BE2C (cell line): ENCODE results near the gene KANK3.

Experiments
- DNase-seq: peaks from one replicate; pipeline ENCODE4 v3.0.0-alpha.2; 2020
- H3K27me3 ChIP-seq: fragments of 250-450 bp; sonication (Bioruptor Pico); 2 replicates; pipeline ENCODE4 v1.5.1; 2020; ENCODE audit warnings: mild to moderate bottlenecking
- H3K36me3 ChIP-seq: fragments of 250-450 bp; sonication (Bioruptor Pico); 2 replicates; pipeline ENCODE4 v1.5.1; 2020; ENCODE audit warnings: mild to moderate bottlenecking
- H3K4me1 ChIP-seq: fragments of 250-450 bp; sonication (Bioruptor Pico); 2 replicates; pipeline ENCODE4 v1.5.1; 2020
- H3K4me3 ChIP-seq: 2 replicates; pipeline ENCODE4 v1.5.1; 2011; ENCODE audit warnings: low read depth, low read length
- H3K9me3 ChIP-seq: fragments of 250-450 bp; sonication (Bioruptor Pico); 2 replicates; pipeline ENCODE4 v1.5.1; 2020
- CTCF ChIP-seq: IDR thresholded peaks from 2 replicates; pipeline ENCODE4 v1.5.1; 2012; ENCODE audit warnings: mild to moderate bottlenecking, low read depth, low read length

KANK3 gene

GRCh38 chr19:8336660-8337059 lies 6.4 kb downstream of the KANK3 start:
- no peak for DNase-seq
- no peak for TF ChIP-seq CTCF

GRCh38 chr19:8336072-8336569 lies 6.9 kb downstream of the KANK3 start:
- Histone ChIP-seq H3K9me3 (0 out of 2 replicates have a peak, but pooled peaks cover 5% of the 10 kb centered on the region), H3K4me3 (no peak overlapping the region), H3K36me3 (no peaks in the 10 kb centered on the region), H3K27me3 (peaks cover 72% of the 10 kb centered on the region), H3K4me1 (no peaks in the 10 kb centered on the region)
- DNase-seq: no peak
- no peak for TF ChIP-seq CTCF

More at GRCh38 chr19:8336660-8337059, 6.4 kb downstream of the KANK3 start:
- Histone ChIP-seq H3K27me3 (peaks cover 75% of the 10 kb centered on the region), H3K4me3 (no peak overlapping the region), H3K4me1 (no peaks in the 10 kb centered on the region), H3K9me3 (0 out of 2 replicates have a peak, but pooled peaks cover 5% of the 10 kb centered on the region), H3K36me3 (no peaks in the 10 kb centered on the region)

- no peak for TF ChIP-seq CTCF
- H3K27me3 ChIP-seq: peaks cover 67% of the 10 kb centered on the region
- H3K4me1 ChIP-seq: no peaks in the 10 kb centered on the region
- no peaks in the 10 kb centered on the region for H3K36me3 ChIP-seq
- H3K4me3 ChIP-seq: no peak overlapping the region
- H3K9me3 ChIP-seq: 0 out of 2 replicates have a peak, but pooled peaks cover 5% of the 10 kb centered on the region
- no peak for DNase-seq
Observed at GRCh38 chr19:8335343-8336071, 7.6 kb downstream of the KANK3 start.

- TF ChIP-seq CTCF: no peak
- H3K4me1 ChIP-seq: no peaks in the 10 kb centered on the region
- H3K4me3 ChIP-seq: no peak overlapping the region
- H3K36me3 ChIP-seq: no peaks in the 10 kb centered on the region
- peaks cover 64% of the 10 kb centered on the region for H3K27me3 ChIP-seq
- H3K9me3 ChIP-seq: 0 out of 2 replicates have a peak, but pooled peaks cover 5% of the 10 kb centered on the region
- DNase-seq: peak; percentile 73
Observed at GRCh38 chr19:8334458-8335342, 8.4 kb downstream of the KANK3 start.

- H3K4me1 ChIP-seq: no peaks in the 10 kb centered on the region
- H3K36me3 ChIP-seq: no peaks in the 10 kb centered on the region
- peaks cover 60% of the 10 kb centered on the region for H3K27me3 ChIP-seq
- no peak for DNase-seq
- TF ChIP-seq CTCF: no peak
- H3K9me3 ChIP-seq: 0 out of 2 replicates have a peak, but pooled peaks cover 5% of the 10 kb centered on the region
- no peak overlapping the region for H3K4me3 ChIP-seq
Observed at GRCh38 chr19:8333767-8334457, 9.2 kb downstream of the KANK3 start.
